Skeletal muscle tissue (tissue), 4 donors: ENCODE data around the gene MVB12B. TPM values are rescaled to one million over a fixed set of nuclear protein-coding genes. Genes with fewer than 3 reads are reported as not detected.

Source experiments
- H3K27ac ChIP-seq: one replicate; pipeline ENCODE4 v1.7.0; 2013; ENCODE audit warnings: mild to moderate bottlenecking, low read depth, low read length, inconsistent platforms
- H3K27me3 ChIP-seq, 3 donors: one replicate each; pipeline ENCODE4 v1.7.0; 2013; ENCODE audit warnings: low read length in 3 of 3; ENCODE audit not compliant: control insufficient read depth in 3 of 3, insufficient read depth in 3 of 3
- H3K36me3 ChIP-seq, 3 donors: one replicate each; pipeline ENCODE4 v1.7.0; 2013; ENCODE audit warnings: low read length in 3 of 3; ENCODE audit not compliant: control insufficient read depth in 3 of 3, insufficient read depth in 3 of 3
- H3K4me1 ChIP-seq, 3 donors: one replicate each; pipeline ENCODE4 v1.7.0; 2013; ENCODE audit warnings: low read length in 3 of 3, mild to moderate bottlenecking in 3 of 3; ENCODE audit not compliant: control insufficient read depth in 3 of 3, insufficient read depth in 3 of 3
- H3K4me3 ChIP-seq, 3 donors: one replicate each; pipeline ENCODE4 v1.7.0; 2013; ENCODE audit warnings: low read length in 3 of 3
- H3K9ac ChIP-seq, 3 donors: one replicate each; pipeline ENCODE4 v1.7.0; 2013; ENCODE audit warnings: low read length in 3 of 3, mild to moderate bottlenecking in 3 of 3, moderate library complexity in 2 of 3, low read depth in 1 of 3
- H3K9me3 ChIP-seq, 3 donors: one replicate each; pipeline ENCODE4 v1.7.0; 2013; ENCODE audit warnings: low read length in 3 of 3; ENCODE audit not compliant: control insufficient read depth in 3 of 3
- total RNA-seq: library from RNA; depleted of rRNA; stranded (reverse); fragments of >200 nt; gene quantifications from one replicate; pipeline ENCODE4 v1.2.3, GENCODE V29; 2014
- donor health status: Osteomylitis.

Gene MVB12B
- total RNA-seq, 1 donor from 2014 or later: 13.0 TPM

DNA sequence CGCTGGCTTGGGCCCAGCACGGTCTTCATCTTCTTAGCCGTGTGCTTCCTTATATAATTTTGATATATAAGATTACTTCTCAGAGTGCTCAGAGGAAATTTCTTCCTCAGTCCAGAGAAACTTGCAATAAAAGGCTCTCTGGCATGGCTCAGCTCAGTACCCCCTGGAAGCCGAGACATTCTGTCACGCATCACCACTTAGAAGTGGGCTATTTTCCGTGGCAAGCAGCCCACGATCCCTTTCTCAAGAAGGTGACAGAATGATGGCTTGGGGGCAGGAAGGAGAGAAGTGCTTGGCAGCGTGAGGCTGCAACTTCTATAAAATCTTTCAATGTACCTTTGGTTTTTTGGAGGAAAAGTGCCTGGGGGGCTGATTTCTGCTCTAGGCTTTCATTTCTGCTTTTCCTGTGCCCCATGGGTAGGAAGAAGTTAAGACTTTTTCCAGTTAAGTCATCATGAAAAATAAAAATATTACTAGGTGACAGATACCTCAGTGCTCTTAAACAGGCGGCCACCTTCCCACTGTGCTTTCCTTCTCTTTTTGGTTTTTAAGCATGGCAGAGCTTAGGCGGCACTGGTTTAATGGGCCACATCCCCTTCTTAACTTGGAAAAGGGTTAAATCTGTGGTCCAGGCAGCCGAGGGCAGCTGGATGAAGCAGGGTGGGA lies 104.6 kb downstream of the MVB12B start:
- H3K9me3 ChIP-seq: no peaks in the 10 kb centered on the region
- no peaks in the 10 kb centered on the region for H3K4me1 ChIP-seq
- no peak overlapping the region for H3K9ac ChIP-seq
- peaks cover 3 to 9% (median 3%) of the 10 kb centered on the region in 3 donors for H3K36me3 ChIP-seq
- no peak overlapping the region for H3K27ac ChIP-seq
- no peaks in the 10 kb centered on the region for H3K27me3 ChIP-seq
- no peak overlapping the region for H3K4me3 ChIP-seq

DNA sequence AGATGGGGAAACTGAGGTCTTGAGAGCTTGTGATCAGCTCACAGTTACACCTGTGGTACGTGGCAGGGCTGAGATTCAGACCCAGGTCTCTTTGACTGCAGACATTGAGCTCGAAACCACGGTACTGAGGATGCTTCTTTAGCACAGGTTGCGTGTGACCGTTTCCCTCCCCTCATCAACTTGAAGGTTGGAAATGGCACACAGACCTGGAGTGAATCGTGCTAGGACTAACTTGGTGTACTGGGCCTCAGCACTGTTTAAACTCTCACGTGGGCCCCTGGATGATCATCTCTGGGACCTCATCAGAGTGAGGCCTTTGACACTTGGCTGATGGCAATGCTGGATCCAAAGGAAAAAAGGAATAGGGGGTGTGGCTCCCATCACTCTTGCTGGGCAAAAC lies 106.0 kb downstream of the MVB12B start:
- H3K9ac ChIP-seq: no peak overlapping the region
- no peak overlapping the region for H3K4me3 ChIP-seq
- H3K27me3 ChIP-seq: no peaks in the 10 kb centered on the region
- no peaks in the 10 kb centered on the region for H3K9me3 ChIP-seq
- no peaks in the 10 kb centered on the region for H3K4me1 ChIP-seq
- H3K27ac ChIP-seq: no peak overlapping the region
- peaks cover 3 to 8% (median 3%) of the 10 kb centered on the region in 3 donors for H3K36me3 ChIP-seq

DNA sequence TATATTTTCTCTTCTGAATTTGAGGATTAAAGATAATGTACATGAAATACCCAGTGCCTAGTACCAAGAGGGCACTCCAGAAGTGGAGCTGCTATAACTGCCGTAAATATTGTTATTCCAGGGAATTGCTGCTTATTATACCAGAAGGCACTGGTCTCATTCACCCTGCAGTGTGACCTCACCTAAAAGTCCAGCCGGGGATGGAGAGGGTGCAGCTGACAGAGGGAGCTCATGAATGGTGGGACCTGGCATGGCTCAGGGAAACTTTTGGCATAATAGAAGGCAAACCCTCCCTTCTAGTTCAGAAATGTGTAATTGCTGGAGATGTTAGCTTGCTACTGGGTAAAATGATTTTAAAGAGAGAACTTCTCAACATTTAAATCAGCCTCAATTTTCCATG lies 108.5 kb downstream of the MVB12B start:
- no peak overlapping the region for H3K9ac ChIP-seq
- H3K4me3 ChIP-seq: no peak overlapping the region
- no peaks in the 10 kb centered on the region for H3K9me3 ChIP-seq
- peaks cover 0 to 4% (median 3%) of the 10 kb centered on the region in 3 donors for H3K36me3 ChIP-seq
- no peaks in the 10 kb centered on the region for H3K4me1 ChIP-seq
- no peaks in the 10 kb centered on the region for H3K27me3 ChIP-seq
- no peak overlapping the region for H3K27ac ChIP-seq

DNA sequence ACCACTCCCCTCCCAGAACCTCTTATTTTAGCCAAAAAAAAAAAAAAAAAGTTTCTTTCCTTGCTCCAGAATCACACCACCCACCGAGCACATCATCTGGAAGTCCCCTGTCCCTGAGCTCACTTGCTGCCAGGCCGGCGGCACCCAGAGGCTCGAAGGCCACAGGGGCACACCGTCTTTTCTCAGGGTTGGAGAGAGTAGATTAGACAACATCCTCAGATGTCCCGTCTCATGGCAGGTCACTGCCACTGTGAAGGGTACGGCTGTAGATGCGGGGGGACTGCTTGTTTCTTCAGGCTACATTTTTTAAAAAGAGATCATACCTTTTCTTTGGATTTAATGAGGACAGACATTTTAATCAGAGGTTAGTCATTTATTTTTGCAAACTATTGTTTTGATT lies 109.0 kb downstream of the MVB12B start:
- Histone ChIP-seq H3K4me1 (no peaks in the 10 kb centered on the region), H3K36me3 (peaks cover 0 to 4% (median 4%) of the 10 kb centered on the region in 3 donors), H3K9me3 (no peaks in the 10 kb centered on the region), H3K27ac (no peak overlapping the region), H3K9ac (no peak overlapping the region), H3K27me3 (no peaks in the 10 kb centered on the region), H3K4me3 (no peak overlapping the region)

DNA sequence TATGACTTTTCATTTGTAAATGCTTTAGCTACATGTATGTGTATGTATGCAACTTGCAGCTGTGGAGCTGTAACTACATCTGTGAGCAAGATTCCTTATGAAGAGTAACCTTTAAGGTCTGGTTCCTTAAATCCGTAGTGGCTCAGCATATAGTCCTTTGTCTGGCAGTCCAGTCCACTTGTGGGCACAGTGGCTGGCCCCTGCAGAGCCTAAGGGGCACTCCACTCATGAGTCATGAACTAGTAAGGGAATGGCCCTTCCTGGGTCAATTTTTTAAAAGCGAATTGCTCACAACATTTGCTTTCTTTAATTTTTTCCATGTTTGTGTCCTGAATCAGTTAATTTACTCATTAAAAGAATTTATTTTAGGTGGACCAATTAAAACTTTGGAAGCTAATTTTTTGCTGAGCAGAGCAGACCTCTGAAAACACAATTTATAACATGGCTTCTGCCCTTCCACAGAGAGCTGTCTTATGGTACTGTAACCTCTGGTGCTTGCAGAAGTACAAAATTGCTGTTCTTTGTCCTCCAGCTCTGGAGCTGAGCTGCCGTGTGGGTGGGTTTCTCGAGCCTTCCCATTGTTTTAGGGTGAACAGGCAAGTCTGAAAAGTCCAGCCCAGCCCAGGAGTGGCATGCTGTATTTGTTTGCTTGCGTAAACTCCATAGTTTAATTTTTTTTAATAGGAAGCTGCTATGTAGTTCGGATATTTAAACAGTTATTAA lies 110.1 kb downstream of the MVB12B start:
- H3K4me1 ChIP-seq: no peaks in the 10 kb centered on the region
- no peak overlapping the region for H3K4me3 ChIP-seq
- peaks cover 0 to 4% (median 2%) of the 10 kb centered on the region in 3 donors for H3K36me3 ChIP-seq
- H3K27me3 ChIP-seq: no peaks in the 10 kb centered on the region
- H3K9me3 ChIP-seq: no peaks in the 10 kb centered on the region
- H3K9ac ChIP-seq: no peak overlapping the region
- no peak overlapping the region for H3K27ac ChIP-seq

DNA sequence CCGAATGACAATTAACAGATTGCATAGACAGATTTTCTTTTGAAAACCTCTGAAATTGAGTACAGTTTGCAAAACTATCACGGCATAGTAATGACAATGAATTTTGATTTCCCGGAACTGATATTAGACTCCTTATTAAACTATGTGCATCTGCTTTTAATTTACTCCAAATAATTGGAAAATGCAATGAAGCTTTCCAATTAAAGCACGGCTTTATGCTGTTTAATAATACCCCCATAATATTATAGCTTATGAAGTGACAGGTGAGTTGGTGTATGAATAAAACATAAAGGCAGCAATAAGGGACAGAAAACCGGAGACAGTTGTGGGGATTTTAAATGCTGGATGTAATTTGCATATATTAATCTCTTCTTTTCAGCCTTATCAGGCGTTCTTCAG lies 110.6 kb downstream of the MVB12B start:
- H3K4me1 ChIP-seq: no peaks in the 10 kb centered on the region
- H3K27ac ChIP-seq: no peak overlapping the region
- no peaks in the 10 kb centered on the region for H3K9me3 ChIP-seq
- H3K27me3 ChIP-seq: no peaks in the 10 kb centered on the region
- no peak overlapping the region for H3K4me3 ChIP-seq
- H3K9ac ChIP-seq: no peak overlapping the region
- peaks cover 0 to 4% (median 2%) of the 10 kb centered on the region in 3 donors for H3K36me3 ChIP-seq

DNA sequence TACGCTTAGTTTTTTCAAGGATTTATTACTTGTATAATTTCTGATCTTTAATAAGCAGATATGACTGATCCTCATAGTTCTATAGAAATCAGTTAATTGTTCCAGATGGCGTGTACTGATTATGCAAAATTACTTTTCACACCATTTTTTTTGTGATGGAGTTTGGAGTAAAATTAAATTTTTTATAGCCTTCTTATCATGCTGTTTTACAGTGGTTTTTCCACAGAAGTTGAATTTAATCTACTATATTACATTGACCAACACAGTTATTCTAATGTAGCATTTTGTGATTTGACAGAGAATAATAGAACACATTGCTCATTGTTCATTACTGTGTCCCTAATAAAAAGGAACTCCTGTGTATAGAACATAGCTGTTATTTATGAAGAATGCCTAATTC lies 111.1 kb downstream of the MVB12B start:
- Histone ChIP-seq H3K27ac (no peak overlapping the region), H3K9ac (no peak overlapping the region), H3K4me3 (no peak overlapping the region), H3K9me3 (no peaks in the 10 kb centered on the region), H3K36me3 (peaks cover 0 to 4% (median 2%) of the 10 kb centered on the region in 3 donors), H3K4me1 (no peaks in the 10 kb centered on the region), H3K27me3 (no peaks in the 10 kb centered on the region)

DNA sequence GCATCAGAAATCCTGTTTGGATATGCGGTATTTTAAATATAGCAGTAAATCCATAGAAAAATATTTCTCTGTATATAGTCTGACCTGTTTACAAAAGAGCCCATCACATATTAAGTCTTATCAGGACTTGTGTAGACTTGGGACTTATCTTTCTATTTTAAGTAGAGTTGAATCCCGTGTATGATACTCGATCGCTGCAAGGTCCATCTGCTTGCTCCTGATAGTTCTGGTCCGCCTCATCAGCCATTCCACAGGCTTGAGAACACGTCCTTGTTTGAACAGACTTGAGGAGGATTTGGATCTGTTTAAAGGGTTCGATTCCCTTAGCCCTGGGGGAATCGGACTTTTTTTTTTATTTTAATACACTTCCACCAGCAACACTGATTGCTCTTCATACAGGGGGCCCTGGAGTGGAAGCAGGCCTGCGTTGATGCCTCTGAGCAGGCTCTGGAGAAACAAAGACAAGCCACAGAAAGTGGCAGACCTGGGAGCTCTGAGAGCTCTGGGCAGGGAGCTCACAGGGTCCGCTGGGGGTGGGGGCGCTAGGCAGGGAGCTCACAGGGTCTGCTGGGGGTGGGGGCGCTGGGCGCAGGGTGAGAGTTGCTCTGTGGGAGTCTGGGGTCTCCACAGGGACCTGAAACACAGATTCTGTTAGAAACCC lies 112.2 kb downstream of the MVB12B start:
- H3K27ac ChIP-seq: no peak overlapping the region
- no peaks in the 10 kb centered on the region for H3K9me3 ChIP-seq
- H3K4me1 ChIP-seq: no peaks in the 10 kb centered on the region
- H3K4me3 ChIP-seq: no peak overlapping the region
- H3K9ac ChIP-seq: no peak overlapping the region
- no peaks in the 10 kb centered on the region for H3K27me3 ChIP-seq
- H3K36me3 ChIP-seq: peaks cover 0 to 4% (median 2%) of the 10 kb centered on the region in 3 donors

DNA sequence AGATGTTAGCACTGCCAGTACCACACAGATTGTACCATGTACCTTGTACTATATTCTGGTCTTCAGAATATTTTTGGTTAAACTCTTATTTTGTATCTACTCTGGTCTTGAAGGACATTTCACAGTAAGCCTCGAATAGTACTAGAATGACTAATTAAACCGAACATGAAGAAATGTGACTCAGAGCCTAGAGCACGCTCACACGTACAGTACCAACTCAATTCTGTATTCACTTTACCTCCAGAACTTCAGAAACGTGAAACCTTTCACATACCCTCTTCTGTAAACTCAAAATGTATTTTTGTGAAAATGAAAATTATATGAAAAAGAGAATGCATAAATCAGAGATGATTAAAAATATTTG lies 112.8 kb downstream of the MVB12B start:
- H3K9me3 ChIP-seq: no peaks in the 10 kb centered on the region

More for the DNA sequence above, 112.8 kb downstream of the MVB12B start:
- Histone ChIP-seq H3K36me3 (peaks cover 0 to 4% (median 2%) of the 10 kb centered on the region in 3 donors), H3K9ac (no peak overlapping the region), H3K4me3 (no peak overlapping the region), H3K27me3 (no peaks in the 10 kb centered on the region), H3K4me1 (no peaks in the 10 kb centered on the region), H3K27ac (no peak overlapping the region)
